ENCODE results near the gene SIGLEC6. TPM values are rescaled to one million over a fixed set of nuclear protein-coding genes. Genes with fewer than 3 reads are reported as not detected.

SIGLEC6 gene
- total and polyA plus RNA-seq, 12 donors: 0.06 to 0.18 TPM; not detected in 10

GRCh38 chr19:51493776-51494175 lies 37.7 kb downstream of the SIGLEC6 start:
- no peaks in the 10 kb centered on the region for H3K9me3 ChIP-seq (replicated peaks in 1 of 3)
- no peaks in the 10 kb centered on the region for H3K4me1 ChIP-seq (replicated peaks in 1 of 2)
- WGBS, 4 donors: 6 to 15% (median 13%) methylated on average over 2 of the region's 2 CpGs
- intact Hi-C loops (cut with DNase I): no loop called here
- TF ChIP-seq POLR2A (IDR thresholded peaks at IDR 0.05): no peak
- TF ChIP-seq CTCF (IDR thresholded peaks at IDR 0.05): no peak
- no peak overlapping the region for H3K4me3 ChIP-seq
- no peak for DNase-seq
- no peaks in the 10 kb centered on the region for H3K36me3 ChIP-seq (replicated peaks in 1 of 2)
- no peak overlapping the region for H3K27ac ChIP-seq
- H3K27me3 ChIP-seq: no peaks in the 10 kb centered on the region

DNA sequence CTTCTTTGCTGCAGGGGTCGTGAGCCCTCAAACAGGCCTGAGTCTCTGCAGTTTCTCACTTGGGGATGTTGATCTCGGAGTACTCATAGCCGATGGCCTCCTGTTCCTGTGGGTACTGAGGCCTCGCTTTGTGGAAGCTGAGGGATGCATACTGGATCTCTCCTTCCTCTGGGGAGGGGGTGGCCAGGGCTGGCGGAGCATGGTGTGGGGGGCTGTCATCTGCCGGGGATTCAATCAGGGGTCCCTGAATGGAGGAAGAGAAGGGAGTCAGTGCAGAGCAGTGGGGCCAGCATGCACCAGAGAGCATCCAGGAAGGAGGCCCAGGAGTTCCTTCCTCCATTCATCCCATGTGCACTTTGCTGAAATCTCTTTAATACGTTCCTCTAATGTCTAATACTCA lies 39.9 kb downstream of the SIGLEC6 start:
- no peaks in the 10 kb centered on the region for H3K4me1 ChIP-seq (replicated peaks in 1 of 2)
- intact Hi-C loops (cut with DNase I): no loop called here
- WGBS, 4 donors: 45 to 73% (median 66%) methylated on average over 5 to 7 of the region's 7 CpGs
- no peak for DNase-seq
- TF ChIP-seq CTCF (IDR thresholded peaks at IDR 0.05): no peak
- no peak for TF ChIP-seq POLR2A (IDR thresholded peaks at IDR 0.05)
- H3K36me3 ChIP-seq (replicated peaks in 1 of 2): no peaks in the 10 kb centered on the region
- no peaks in the 10 kb centered on the region for H3K9me3 ChIP-seq (replicated peaks in 1 of 3)
- H3K27me3 ChIP-seq: no peaks in the 10 kb centered on the region
- no peak overlapping the region for H3K4me3 ChIP-seq
- no peak overlapping the region for H3K27ac ChIP-seq

DNA sequence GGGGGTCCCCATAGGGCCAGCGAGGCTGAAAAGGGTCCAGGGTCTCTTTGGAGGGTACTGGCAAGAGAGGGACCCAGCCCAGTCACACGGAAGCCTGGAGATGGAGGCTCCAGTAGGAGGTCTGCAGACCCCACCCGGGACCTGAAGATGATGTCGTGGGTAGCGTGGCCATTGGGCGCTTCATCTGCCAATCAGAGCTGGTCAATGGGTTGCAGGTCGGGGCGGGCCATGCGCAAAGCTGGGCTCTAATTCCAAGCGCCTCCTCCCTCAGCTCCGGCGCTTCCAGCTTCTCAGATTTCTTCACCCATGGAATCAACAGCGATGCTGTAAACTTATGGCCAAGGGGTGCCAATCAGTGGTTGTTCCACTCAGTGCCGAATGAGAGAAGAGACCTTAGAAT lies 40.8 kb downstream of the SIGLEC6 start:
- H3K36me3 ChIP-seq (replicated peaks in 1 of 2): no peaks in the 10 kb centered on the region
- no peaks in the 10 kb centered on the region for H3K4me1 ChIP-seq (replicated peaks in 1 of 2)
- intact Hi-C loops (cut with DNase I): no loop called here
- no peak overlapping the region for H3K4me3 ChIP-seq
- WGBS, 4 donors: 25 to 49% (median 44%) methylated on average over 13 to 14 of the region's 14 CpGs
- DNase-seq: no peak
- H3K27me3 ChIP-seq: no peaks in the 10 kb centered on the region
- H3K9me3 ChIP-seq (replicated peaks in 1 of 3): no peaks in the 10 kb centered on the region
- no peak for TF ChIP-seq CTCF (IDR thresholded peaks at IDR 0.05)
- TF ChIP-seq POLR2A (IDR thresholded peaks at IDR 0.05): no peak
- H3K27ac ChIP-seq: no peak overlapping the region

DNA sequence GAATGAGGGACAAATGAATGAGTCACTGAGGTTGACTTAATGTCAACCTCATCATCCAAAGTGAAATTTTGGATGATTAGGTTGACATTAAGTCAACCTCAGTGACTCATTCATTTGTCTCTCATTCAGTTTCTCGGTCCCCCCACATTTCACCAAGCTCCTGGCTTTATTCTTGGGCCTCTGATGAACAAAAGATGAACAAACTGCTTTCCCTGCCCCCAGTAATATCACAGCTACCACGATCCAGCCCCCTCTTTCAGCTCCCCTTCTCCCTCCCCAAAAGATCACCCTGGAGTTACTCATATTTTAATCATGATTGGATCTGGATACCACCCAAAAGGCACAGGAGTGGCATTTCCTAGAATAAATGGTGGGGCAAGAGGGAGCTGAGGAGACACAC lies 42.4 kb downstream of the SIGLEC6 start:
- H3K27ac ChIP-seq: no peak overlapping the region
- TF ChIP-seq POLR2A (IDR thresholded peaks at IDR 0.05) (no peak), CTCF (IDR thresholded peaks at IDR 0.05) (no peak)
- H3K4me1 ChIP-seq (replicated peaks in 1 of 2): no peaks in the 10 kb centered on the region
- DNase-seq: no peak
- WGBS, 4 donors: 47 to 58% (median 51%) methylated on average over 2 of the region's 2 CpGs
- no peaks in the 10 kb centered on the region for H3K36me3 ChIP-seq (replicated peaks in 1 of 2)
- peaks cover 3% of the 10 kb centered on the region for H3K27me3 ChIP-seq
- no peaks in the 10 kb centered on the region for H3K9me3 ChIP-seq (replicated peaks in 1 of 3)
- no peak overlapping the region for H3K4me3 ChIP-seq
- intact Hi-C loops (cut with DNase I): no loop called here
